Measurements from ENCODE around the gene NPIPA7.
"Not testable (repeated sequence)": the region's sequence is repeated elsewhere in the genome, so short reads cannot be mapped to it uniquely, and the experiment has no call there.

The NPIPA7 gene

DNA sequence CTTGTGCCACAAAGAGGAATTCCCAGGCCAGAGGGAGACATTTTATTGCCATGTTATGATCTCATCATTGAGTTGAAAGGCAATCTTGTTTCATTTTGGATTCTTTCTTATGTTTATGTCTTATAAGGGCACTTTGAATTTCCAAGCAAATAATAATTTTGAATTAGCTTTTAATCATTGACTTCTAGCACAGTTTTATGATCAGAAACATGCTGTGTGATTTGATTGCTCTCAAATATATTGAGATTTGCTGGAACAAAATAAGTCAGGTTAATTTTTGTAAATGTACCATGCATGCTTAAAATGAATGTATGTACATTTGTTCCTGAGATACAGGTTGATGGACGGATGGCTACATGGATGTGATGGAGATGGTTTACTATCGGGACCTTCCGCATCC lies at the start of gene NPIPA7:
NPIPA7 (plus strand) TSS at position 301 of the 400 bp plus-strand sequence. CDS start 105 bp downstream, outside the sequence.
- H3K4me3 ChIP-seq (ENCODE audit: low read depth, low read length); H2AFZ ChIP-seq (ENCODE audit: low read length, unreplicated experiment); H3K27me3 ChIP-seq (ENCODE audit: insufficient read depth, low read length); H3K4me1 ChIP-seq (ENCODE audit: control insufficient read depth, insufficient read depth, low read length, unreplicated experiment); H3K27ac ChIP-seq (ENCODE audit: low read depth, low read length); H3K79me2 ChIP-seq (ENCODE audit: control insufficient read depth, insufficient read depth, low read length, unreplicated experiment); H3K36me3 ChIP-seq (ENCODE audit: insufficient read depth, low read length): not testable (repeated sequence)

DNA sequence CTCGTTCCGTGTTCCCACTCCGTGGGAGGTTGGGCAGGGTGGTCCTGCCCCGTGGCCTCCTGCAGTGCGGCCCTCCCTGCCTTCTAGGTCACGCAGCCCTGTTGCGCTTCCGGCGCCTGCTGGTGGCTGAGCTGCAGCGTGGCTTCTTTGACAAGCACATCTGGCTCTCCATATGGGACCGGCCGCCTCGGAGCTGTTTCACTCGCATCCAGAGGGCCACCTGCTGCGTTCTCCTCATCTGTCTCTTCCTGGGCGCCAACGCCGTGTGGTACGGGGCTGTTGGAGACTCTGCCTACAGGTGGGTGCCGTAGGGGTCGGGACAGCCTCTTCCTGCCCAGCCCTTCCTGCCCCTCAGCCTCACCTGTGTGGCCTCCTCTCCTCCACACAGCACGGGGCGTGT lies 47.5 kb upstream of the NPIPA7 start:
- H3K36me3 ChIP-seq (ENCODE audit: insufficient read depth, low read length); H3K27ac ChIP-seq (ENCODE audit: low read depth, low read length); H3K4me1 ChIP-seq (ENCODE audit: control insufficient read depth, insufficient read depth, low read length, unreplicated experiment); H3K27me3 ChIP-seq (ENCODE audit: insufficient read depth, low read length); H2AFZ ChIP-seq (ENCODE audit: low read length, unreplicated experiment); H3K79me2 ChIP-seq (ENCODE audit: control insufficient read depth, insufficient read depth, low read length, unreplicated experiment); H3K4me3 ChIP-seq (ENCODE audit: low read depth, low read length): not testable (repeated sequence)

DNA sequence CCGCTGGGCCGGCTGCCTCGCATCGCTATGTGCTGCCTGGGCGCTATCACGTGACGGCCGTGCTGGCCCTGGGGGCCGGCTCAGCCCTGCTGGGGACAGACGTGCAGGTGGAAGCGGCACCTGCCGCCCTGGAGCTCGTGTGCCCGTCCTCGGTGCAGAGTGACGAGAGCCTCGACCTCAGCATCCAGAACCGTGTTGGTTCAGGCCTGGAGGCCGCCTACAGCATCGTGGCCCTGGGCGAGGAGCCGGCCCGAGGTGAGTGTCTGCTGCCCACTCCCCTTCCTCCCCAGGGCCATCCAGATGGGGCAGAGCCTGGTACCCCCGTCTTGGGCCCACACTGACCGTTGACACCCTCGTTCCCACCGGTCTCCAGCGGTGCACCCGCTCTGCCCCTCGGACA lies 21.4 kb upstream of the NPIPA7 start:
- not testable (repeated sequence) for H2AFZ ChIP-seq (ENCODE audit: low read length, unreplicated experiment); H3K4me3 ChIP-seq (ENCODE audit: low read depth, low read length); H3K27ac ChIP-seq (ENCODE audit: low read depth, low read length); H3K79me2 ChIP-seq (ENCODE audit: control insufficient read depth, insufficient read depth, low read length, unreplicated experiment); H3K36me3 ChIP-seq (ENCODE audit: insufficient read depth, low read length); H3K4me1 ChIP-seq (ENCODE audit: control insufficient read depth, insufficient read depth, low read length, unreplicated experiment); H3K27me3 ChIP-seq (ENCODE audit: insufficient read depth, low read length)

DNA sequence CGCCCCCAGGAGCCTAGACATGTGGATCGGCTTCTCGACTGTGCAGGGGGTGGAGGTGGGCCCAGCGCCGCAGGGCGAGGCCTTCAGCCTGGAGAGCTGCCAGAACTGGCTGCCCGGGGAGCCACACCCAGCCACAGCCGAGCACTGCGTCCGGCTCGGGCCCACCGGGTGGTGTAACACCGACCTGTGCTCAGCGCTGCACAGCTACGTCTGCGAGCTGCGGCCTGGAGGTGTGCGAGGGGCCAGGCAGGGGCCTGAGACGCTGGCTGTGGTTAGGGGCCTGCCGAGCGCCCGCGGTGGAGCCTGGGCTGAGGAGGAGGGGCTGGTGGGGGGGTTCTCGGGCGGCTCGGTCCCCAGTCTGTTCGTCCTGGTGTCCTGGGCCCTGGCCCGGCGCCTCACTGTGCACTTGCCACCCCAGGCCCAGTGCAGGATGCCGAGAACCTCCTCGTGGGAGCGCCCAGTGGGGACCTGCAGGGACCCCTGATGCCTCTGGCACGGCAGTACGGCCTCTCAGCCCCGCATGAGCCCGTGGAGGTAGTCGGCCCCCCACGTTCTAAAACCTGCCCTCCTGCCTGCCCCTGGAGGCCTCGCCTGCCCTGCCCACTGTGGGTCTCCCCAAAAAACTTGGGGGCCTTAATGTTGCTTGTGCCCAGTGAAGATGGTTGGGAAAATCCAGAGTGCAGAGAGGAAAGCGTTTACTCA lies 20.2 kb upstream of the NPIPA7 start:
- not testable (repeated sequence) for H3K27ac ChIP-seq (ENCODE audit: low read depth, low read length); H3K36me3 ChIP-seq (ENCODE audit: insufficient read depth, low read length); H2AFZ ChIP-seq (ENCODE audit: low read length, unreplicated experiment); H3K4me1 ChIP-seq (ENCODE audit: control insufficient read depth, insufficient read depth, low read length, unreplicated experiment); H3K27me3 ChIP-seq (ENCODE audit: insufficient read depth, low read length); H3K79me2 ChIP-seq (ENCODE audit: control insufficient read depth, insufficient read depth, low read length, unreplicated experiment); H3K4me3 ChIP-seq (ENCODE audit: low read depth, low read length)

DNA sequence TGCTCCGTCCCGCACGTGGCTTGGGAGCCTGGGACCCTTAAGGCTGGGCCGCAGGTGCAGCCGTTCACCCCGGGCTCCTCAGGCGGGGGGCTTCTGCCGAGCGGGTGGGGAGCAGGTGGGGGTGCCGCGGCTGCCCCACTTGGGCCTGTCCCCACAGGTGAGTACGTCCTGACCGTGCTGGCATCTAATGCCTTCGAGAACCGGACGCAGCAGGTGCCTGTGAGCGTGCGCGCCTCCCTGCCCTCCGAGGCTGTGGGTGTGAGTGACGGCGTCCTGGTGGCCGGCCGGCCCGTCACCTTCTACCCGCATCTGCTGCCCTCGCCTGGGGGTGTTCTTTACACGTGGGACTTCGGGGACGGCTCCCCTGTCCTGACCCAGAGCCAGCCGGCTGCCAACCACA lies 15.3 kb upstream of the NPIPA7 start:
- not testable (repeated sequence) for H3K4me1 ChIP-seq (ENCODE audit: control insufficient read depth, insufficient read depth, low read length, unreplicated experiment); H3K4me3 ChIP-seq (ENCODE audit: low read depth, low read length); H3K36me3 ChIP-seq (ENCODE audit: insufficient read depth, low read length); H3K27ac ChIP-seq (ENCODE audit: low read depth, low read length); H2AFZ ChIP-seq (ENCODE audit: low read length, unreplicated experiment); H3K79me2 ChIP-seq (ENCODE audit: control insufficient read depth, insufficient read depth, low read length, unreplicated experiment); H3K27me3 ChIP-seq (ENCODE audit: insufficient read depth, low read length)

DNA sequence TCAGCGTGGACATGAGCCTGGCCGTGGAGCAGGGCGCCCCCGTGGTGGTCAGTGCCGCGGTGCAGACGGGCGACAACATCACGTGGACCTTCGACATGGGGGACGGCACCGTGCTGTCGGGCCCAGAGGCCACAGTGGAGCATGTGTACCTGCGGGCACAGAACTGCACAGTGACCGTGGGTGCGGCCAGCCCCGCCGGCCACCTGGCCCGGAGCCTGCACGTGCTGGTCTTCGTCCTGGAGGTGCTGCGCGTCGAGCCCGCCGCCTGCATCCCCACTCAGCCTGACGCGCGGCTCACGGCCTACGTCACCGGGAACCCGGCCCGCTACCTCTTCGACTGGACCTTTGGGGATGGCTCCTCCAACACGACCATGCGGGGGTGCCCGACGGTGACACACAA lies 14.8 kb upstream of the NPIPA7 start:
- H2AFZ ChIP-seq (ENCODE audit: low read length, unreplicated experiment); H3K27ac ChIP-seq (ENCODE audit: low read depth, low read length); H3K4me1 ChIP-seq (ENCODE audit: control insufficient read depth, insufficient read depth, low read length, unreplicated experiment); H3K4me3 ChIP-seq (ENCODE audit: low read depth, low read length); H3K79me2 ChIP-seq (ENCODE audit: control insufficient read depth, insufficient read depth, low read length, unreplicated experiment); H3K36me3 ChIP-seq (ENCODE audit: insufficient read depth, low read length); H3K27me3 ChIP-seq (ENCODE audit: insufficient read depth, low read length): not testable (repeated sequence)

DNA sequence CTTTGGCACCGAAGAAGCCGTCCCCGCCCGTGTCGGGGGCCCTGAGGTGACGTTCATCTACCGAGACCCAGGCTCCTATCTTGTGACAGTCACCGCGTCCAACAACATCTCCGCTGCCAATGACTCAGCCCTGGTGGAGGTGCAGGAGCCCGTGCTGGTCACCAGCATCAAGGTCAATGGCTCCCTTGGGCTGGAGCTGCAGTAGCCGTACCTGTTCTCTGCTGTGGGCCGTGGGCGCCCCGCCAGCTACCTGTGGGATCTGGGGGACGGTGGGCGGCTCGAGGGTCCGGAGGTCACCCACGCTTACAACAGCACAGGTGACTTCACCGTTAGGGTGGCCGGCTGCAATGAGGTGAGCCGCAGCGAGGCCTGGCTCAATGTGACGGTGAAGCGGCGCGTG lies 14.2 kb upstream of the NPIPA7 start:
- H3K4me1 ChIP-seq (ENCODE audit: control insufficient read depth, insufficient read depth, low read length, unreplicated experiment); H3K27me3 ChIP-seq (ENCODE audit: insufficient read depth, low read length); H3K79me2 ChIP-seq (ENCODE audit: control insufficient read depth, insufficient read depth, low read length, unreplicated experiment); H3K27ac ChIP-seq (ENCODE audit: low read depth, low read length); H3K4me3 ChIP-seq (ENCODE audit: low read depth, low read length); H3K36me3 ChIP-seq (ENCODE audit: insufficient read depth, low read length); H2AFZ ChIP-seq (ENCODE audit: low read length, unreplicated experiment): not testable (repeated sequence)

DNA sequence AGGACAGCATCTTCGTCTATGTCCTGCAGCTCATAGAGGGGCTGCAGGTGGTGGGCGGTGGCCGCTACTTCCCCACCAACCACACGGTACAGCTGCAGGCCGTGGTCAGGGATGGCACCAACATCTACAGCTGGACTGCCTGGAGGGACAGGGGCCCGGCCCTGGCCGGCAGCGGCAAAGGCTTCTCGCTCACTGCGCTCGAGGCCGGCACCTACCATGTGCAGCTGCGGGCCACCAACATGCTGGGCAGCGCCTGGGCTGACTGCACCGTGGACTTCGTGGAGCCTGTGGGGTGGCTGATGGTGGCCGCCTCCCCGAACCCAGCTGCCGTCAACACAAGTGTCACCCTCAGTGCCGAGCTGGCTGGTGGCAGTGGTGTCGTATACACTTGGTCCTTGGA lies 13.6 kb upstream of the NPIPA7 start:
- not testable (repeated sequence) for H3K27ac ChIP-seq (ENCODE audit: low read depth, low read length); H3K79me2 ChIP-seq (ENCODE audit: control insufficient read depth, insufficient read depth, low read length, unreplicated experiment); H2AFZ ChIP-seq (ENCODE audit: low read length, unreplicated experiment); H3K27me3 ChIP-seq (ENCODE audit: insufficient read depth, low read length); H3K4me1 ChIP-seq (ENCODE audit: control insufficient read depth, insufficient read depth, low read length, unreplicated experiment); H3K4me3 ChIP-seq (ENCODE audit: low read depth, low read length); H3K36me3 ChIP-seq (ENCODE audit: insufficient read depth, low read length)

DNA sequence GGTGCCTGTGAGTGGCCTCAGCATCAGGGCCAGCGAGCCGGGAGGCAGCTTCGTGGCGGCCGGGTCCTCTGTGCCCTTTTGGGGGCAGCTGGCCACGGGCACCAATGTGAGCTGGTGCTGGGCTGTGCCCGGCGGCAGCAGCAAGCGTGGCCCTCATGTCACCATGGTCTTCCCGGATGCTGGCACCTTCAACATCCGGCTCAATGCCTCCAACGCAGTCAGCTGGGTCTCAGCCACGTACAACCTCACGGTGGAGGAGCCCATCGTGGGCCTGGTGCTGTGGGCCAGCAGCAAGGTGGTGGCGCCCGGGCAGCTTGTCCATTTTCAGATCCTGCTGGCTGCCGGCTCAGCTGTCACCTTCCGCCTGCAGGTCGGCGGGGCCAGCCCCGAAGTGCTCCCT lies 13.1 kb upstream of the NPIPA7 start:
- H3K27me3 ChIP-seq (ENCODE audit: insufficient read depth, low read length); H3K36me3 ChIP-seq (ENCODE audit: insufficient read depth, low read length); H3K79me2 ChIP-seq (ENCODE audit: control insufficient read depth, insufficient read depth, low read length, unreplicated experiment); H3K4me3 ChIP-seq (ENCODE audit: low read depth, low read length); H3K27ac ChIP-seq (ENCODE audit: low read depth, low read length); H3K4me1 ChIP-seq (ENCODE audit: control insufficient read depth, insufficient read depth, low read length, unreplicated experiment); H2AFZ ChIP-seq (ENCODE audit: low read length, unreplicated experiment): not testable (repeated sequence)

DNA sequence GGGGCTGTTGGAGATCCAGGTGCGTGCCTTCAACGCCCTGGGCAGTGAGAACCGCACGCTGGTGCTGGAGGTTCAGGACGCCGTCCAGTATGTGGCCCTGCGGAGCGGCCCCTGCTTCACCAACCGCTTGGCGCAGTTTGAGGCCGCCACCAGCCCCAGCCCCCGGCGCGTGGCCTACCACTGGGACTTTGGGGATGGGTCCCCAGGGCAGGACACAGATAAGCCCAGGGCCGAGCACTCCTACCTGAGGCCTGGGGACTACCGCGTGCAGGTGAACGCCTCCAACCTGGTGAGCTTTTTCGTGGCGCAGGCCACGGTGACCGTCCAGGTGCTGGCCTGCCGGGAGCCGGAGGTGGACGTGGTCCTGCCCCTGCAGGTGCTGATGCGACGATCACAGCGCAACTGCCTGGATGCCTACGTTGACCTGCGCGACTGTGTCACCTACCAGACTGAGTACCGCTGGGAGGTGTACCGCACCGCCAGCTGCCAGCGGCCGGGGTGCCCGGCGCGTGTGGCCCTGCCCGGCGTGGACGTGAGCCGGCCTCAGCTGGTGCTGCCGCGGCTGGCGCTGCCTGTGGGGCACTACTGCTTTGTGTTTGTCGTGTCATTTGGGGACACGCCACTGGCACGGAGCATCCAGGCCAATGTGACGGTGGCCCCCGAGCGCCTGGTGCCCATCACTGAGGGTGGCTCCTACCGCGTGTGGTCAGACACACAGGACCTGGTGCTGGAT lies 12.2 kb upstream of the NPIPA7 start:
- H3K79me2 ChIP-seq (ENCODE audit: control insufficient read depth, insufficient read depth, low read length, unreplicated experiment); H3K4me3 ChIP-seq (ENCODE audit: low read depth, low read length); H3K36me3 ChIP-seq (ENCODE audit: insufficient read depth, low read length); H3K27me3 ChIP-seq (ENCODE audit: insufficient read depth, low read length); H3K4me1 ChIP-seq (ENCODE audit: control insufficient read depth, insufficient read depth, low read length, unreplicated experiment); H3K27ac ChIP-seq (ENCODE audit: low read depth, low read length); H2AFZ ChIP-seq (ENCODE audit: low read length, unreplicated experiment): not testable (repeated sequence)

DNA sequence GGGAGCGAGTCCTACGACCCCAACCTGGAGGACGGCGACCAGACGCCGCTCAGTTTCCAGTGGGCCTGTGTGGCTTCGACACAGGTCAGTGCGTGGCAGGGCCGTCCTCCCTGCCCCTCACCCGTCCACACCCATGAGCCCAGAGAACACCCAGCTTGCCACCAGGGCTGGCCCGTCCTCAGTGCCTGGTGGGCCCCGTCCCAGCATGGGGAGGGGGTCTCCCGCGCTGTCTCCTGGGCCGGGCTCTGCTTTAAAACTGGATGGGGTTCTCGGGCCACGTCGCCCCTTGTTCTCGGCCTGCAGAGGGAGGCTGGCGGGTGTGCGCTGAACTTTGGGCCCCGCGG lies 11.7 kb upstream of the NPIPA7 start:
- not testable (repeated sequence) for H3K4me3 ChIP-seq (ENCODE audit: low read depth, low read length); H3K27ac ChIP-seq (ENCODE audit: low read depth, low read length); H3K4me1 ChIP-seq (ENCODE audit: control insufficient read depth, insufficient read depth, low read length, unreplicated experiment); H3K79me2 ChIP-seq (ENCODE audit: control insufficient read depth, insufficient read depth, low read length, unreplicated experiment); H3K36me3 ChIP-seq (ENCODE audit: insufficient read depth, low read length); H3K27me3 ChIP-seq (ENCODE audit: insufficient read depth, low read length); H2AFZ ChIP-seq (ENCODE audit: low read length, unreplicated experiment)
